AG04450 (cell line): ENCODE measurements around the gene TMED7. TPM values are rescaled to one million over a fixed set of nuclear protein-coding genes. Genes with fewer than 3 reads are reported as not detected.

Source experiments
- CTCF ChIA-PET: fragments of 300-600, 350-600 bp; formaldehyde crosslinking; extraction: SDS; loops from one replicate; lab custom pipeline; 2022; ENCODE audit warnings: antibody characterized with exemption, inconsistent platforms; lab: Charles Lee
- POLR2A ChIA-PET: fragments of 350-600 bp; formaldehyde crosslinking; extraction: SDS; loops from one replicate; lab custom pipeline; 2021; ENCODE audit warnings: antibody characterized with exemption, inconsistent platforms; lab: Yijun Ruan, JAX
- DNase-seq: peaks from one replicate; pipeline ENCODE4 v3.0.0-alpha.2; 2011; ENCODE audit warnings: low read depth, low spot score
- H3K27ac ChIP-seq: one replicate; pipeline ENCODE4 v1.5.1; 2012; ENCODE audit warnings: low read depth, low read length, control low read depth
- H3K27me3 ChIP-seq: one replicate; pipeline ENCODE4 v1.6.0; 2012; ENCODE audit warnings: low read length; ENCODE audit not compliant: control insufficient read depth, insufficient read depth
- H3K4me3 ChIP-seq: 2 replicates; pipeline ENCODE4 v1.5.1; 2011; ENCODE audit warnings: mild to moderate bottlenecking, low read depth, low read length, control low read depth
- H3K9me3 ChIP-seq: 2 replicates; pipeline ENCODE4 v1.5.1; 2012; ENCODE audit warnings: low read length; ENCODE audit not compliant: control insufficient read depth, insufficient read depth
- polyA plus RNA-seq: library from polyadenylated mRNA; depleted of rRNA; stranded (reverse); fragments of >200 nt; gene quantifications from 2 replicates; pipeline ENCODE4 v1.2.3, GENCODE V29; 2011
- TF ChIP-seq, protein P1 (sequence below): IDR thresholded peaks from 2 replicates; pipeline ENCODE4 v1.5.1; 2011; ENCODE audit warnings: low read depth, low read length, control low read depth, inconsistent platforms

The TMED7 gene
- polyA plus RNA-seq, 1 experiment = 110 TPM

- no peak overlapping the region for H3K27ac ChIP-seq
- no peak overlapping the region for H3K4me3 ChIP-seq
- H3K9me3 ChIP-seq = no peaks in the 10 kb centered on the region
- TF ChIP-seq, protein P1, sequence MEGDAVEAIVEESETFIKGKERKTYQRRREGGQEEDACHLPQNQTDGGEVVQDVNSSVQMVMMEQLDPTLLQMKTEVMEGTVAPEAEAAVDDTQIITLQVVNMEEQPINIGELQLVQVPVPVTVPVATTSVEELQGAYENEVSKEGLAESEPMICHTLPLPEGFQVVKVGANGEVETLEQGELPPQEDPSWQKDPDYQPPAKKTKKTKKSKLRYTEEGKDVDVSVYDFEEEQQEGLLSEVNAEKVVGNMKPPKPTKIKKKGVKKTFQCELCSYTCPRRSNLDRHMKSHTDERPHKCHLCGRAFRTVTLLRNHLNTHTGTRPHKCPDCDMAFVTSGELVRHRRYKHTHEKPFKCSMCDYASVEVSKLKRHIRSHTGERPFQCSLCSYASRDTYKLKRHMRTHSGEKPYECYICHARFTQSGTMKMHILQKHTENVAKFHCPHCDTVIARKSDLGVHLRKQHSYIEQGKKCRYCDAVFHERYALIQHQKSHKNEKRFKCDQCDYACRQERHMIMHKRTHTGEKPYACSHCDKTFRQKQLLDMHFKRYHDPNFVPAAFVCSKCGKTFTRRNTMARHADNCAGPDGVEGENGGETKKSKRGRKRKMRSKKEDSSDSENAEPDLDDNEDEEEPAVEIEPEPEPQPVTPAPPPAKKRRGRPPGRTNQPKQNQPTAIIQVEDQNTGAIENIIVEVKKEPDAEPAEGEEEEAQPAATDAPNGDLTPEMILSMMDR = no peak
- POLR2A ChIA-PET = no interaction called here
- peaks cover 6% of the 10 kb centered on the region for H3K27me3 ChIP-seq
- CTCF ChIA-PET = interaction anchor here (1.0 kb wide), 1 partner anchor 426 kb away, joined by 4 read pairs; no protein-coding TSS in a partner anchor
- no peak for DNase-seq
Observed at GRCh38 chr5:115641948-115642347, 16.1 kb upstream of the TMED7 start.

DNA sequence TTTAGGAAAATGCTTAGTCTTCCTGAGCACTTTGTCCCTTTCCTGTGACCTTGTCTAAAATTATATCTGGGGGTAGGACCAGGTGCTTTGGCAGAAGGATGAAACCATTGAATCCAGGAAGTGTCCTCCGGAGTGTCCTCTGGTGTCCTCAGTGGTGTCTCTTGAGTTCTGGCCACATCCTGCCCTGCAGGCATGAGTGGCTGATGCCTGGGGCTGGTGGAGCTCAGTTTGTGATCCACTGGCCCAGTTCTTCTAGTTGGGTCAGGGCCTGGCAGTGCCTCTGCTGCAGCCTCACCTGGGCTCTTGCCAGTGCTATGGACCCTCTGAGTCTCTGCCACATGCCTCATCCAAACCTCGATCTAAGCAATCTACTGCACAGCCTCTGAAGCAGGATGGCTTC, 14.4 kb upstream of the TMED7 start:
- no peaks in the 10 kb centered on the region for H3K9me3 ChIP-seq
- TF ChIP-seq, protein P1 = no peak
- H3K4me3 ChIP-seq = no peak overlapping the region
- POLR2A ChIA-PET = interaction anchor here (0.7 kb wide), 1 partner anchor 332 kb away, joined by 4 read pairs; no protein-coding TSS in a partner anchor
- CTCF ChIA-PET = interaction anchor here (1.0 kb wide), 1 partner anchor 427 kb away, joined by 3 read pairs; no protein-coding TSS in a partner anchor
- DNase-seq = no peak
- no peak overlapping the region for H3K27ac ChIP-seq
- peaks cover 4% of the 10 kb centered on the region for H3K27me3 ChIP-seq

DNA sequence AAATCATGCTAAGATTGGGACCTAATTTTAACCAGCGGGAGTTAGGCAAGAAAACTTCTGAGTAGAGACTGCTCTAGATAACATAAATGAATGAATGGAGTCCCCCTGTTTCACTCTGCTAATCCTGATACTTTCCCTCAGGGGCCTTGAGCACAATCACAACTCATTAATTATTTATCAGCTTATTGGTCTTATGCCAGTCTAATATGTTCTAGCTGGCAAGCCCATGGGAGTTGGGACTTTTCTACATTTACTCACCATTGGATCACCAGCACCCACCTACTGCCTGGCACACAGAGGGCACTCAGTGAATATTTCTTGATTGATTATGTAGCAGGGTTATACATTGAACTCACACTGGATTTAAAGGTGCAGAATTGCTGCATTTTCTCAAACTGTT, 13.5 kb upstream of the TMED7 start:
- DNase-seq = no peak
- Histone ChIP-seq H3K9me3 (no peaks in the 10 kb centered on the region), H3K4me3 (no peak overlapping the region), H3K27ac (no peak overlapping the region), H3K27me3 (peaks cover 4% of the 10 kb centered on the region)
- TF ChIP-seq, protein P1 = no peak
- ChIA-PET CTCF (interaction anchor here (1.0 kb wide), 1 partner anchor 428 kb away, joined by 3 read pairs; no protein-coding TSS in a partner anchor), POLR2A (interaction anchor here (0.7 kb wide), 1 partner anchor 332 kb away, joined by 4 read pairs; no protein-coding TSS in a partner anchor)

- Histone ChIP-seq H3K9me3 (no peaks in the 10 kb centered on the region), H3K4me3 (no peak overlapping the region), H3K27ac (no peak overlapping the region), H3K27me3 (peaks cover 4% of the 10 kb centered on the region)
- no peak for DNase-seq
- TF ChIP-seq, protein P1 = no peak
- CTCF ChIA-PET = interaction anchor here (0.9 to 5.1 kb wide), 3 partner anchors 9 to 431 kb away, joined by 3 to 51 read pairs (median 11); no protein-coding TSS in a partner anchor
- POLR2A ChIA-PET = interaction anchor here (0.7 kb wide), 1 partner anchor 187 kb away, joined by 3 read pairs; no protein-coding TSS in a partner anchor
Observed at GRCh38 chr5:115637507-115637906, 11.7 kb upstream of the TMED7 start.

DNA sequence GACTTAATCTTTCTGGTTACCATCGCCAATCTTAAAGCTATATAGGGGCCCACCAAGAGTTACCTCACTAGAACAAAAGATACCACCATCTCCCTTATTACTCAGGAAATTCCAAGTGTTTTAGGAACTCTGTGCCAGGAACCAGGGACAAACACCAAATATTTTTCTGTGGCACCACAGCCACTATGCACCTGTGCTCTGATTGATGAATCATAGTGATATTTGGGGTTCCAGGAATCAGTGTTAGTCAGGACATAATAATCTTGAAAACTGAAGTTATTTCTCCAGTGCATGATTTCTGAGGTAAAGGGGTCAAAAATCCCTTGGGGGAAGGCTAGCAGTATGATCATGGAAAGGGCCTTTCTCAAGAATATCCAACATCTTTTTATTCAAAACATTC, 10.2 kb upstream of the TMED7 start:
- Histone ChIP-seq H3K27ac (no peak overlapping the region), H3K4me3 (no peak overlapping the region), H3K9me3 (no peaks in the 10 kb centered on the region), H3K27me3 (peaks cover 4% of the 10 kb centered on the region)
- DNase-seq = no peak
- CTCF ChIA-PET = interaction anchor here (0.7 to 5.1 kb wide), 7 partner anchors 9 to 432 kb away, joined by 3 to 51 read pairs (median 8); no protein-coding TSS in a partner anchor
- POLR2A ChIA-PET = no interaction called here
- TF ChIP-seq, protein P1 = no peak
